HUDEP-2 (cell line): ENCODE results near the gene PAX9.

ENCODE experiments used
- DNase-seq, 76 experiments: peaks; one replicate each; lab custom pipeline; 2025; ENCODE audit not compliant: unreplicated experiment in 76 of 76; lab: John Stamatoyannopoulos, UW

PAX9 gene

DNA sequence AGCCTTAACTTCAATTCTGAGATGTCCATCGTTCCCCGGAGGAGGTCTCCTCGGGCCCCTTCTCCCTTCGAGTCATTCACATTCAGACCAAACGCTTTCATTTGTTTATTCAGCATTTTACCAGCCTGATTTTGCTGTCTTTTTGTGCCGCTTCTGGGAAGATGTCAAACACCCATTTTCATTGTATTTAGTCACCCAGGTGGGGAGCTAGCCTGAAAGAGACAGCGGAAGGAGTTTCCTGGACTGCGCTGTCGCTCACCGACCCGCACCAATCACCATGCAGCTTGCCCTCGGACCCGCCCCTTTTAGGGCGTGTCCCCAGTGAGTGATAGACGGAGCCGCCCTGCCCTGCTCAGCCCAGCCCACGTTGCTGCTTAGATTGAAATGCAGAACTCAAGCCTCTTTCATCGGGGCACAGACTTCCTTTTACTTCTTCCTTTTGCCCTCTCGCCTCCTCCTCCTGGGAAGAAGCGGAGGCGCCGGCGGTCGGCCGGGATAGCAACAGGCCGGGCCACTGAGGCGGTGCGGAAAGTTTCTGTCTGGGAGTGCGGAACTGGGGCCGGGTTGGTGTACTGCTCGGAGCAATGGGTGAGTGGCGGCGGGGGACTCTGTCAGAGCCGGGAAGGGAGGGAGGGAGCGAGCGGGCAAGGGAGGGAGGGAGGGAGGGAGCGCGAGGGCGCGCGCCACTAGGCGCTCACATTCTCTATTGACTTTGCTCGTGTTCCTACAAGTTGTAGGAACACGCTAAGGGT, at the start of gene PAX9:
TSS of gene PAX9 (plus strand) at position 355 of the 752 bp plus-strand sequence. CDS start at position 585, 230 bp downstream.
- peak in 74 of 76 experiments; percentile 42 to 93 (median 85) for DNase-seq

DNA sequence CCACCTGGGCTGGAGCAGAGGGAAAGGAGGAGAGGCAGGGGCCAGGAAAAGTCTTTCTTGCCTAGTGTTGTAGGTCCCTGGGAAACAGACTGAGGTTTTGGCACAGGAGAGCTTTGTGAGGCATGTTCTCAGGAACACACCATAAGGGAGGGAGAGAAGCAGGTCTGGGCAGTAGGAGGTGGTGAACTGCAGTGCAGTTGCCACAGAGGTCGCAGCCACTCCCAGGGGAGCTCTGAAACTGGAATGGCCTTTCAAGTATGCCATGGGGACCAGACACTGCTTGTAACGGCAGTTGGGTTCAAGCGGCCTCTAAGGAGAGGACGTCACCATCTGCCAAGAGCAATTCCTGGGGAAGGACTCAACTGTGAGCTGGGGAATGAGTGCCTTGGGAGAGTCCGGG, 43.8 kb upstream of the PAX9 start:
- no peak for DNase-seq

DNA sequence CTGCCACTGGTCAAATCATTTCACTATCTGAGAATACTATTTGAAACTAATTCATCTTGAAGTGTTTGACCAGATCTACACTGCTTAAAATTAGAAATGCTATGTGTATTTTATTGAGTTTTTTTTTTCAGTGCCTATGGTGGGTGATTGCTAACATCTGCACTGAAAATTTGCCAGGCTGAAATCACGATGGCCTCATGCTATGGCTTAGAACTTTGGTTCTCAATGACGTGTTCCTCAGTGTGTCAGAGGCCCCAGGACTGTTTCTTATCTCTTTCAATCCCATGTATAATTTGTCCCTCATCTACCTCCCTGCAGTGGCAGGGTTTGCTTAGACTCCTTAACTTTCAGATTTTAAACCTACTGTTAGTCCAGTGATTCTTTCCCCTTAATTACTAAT, 43.0 kb upstream of the PAX9 start:
- DNase-seq, result no peak

DNA sequence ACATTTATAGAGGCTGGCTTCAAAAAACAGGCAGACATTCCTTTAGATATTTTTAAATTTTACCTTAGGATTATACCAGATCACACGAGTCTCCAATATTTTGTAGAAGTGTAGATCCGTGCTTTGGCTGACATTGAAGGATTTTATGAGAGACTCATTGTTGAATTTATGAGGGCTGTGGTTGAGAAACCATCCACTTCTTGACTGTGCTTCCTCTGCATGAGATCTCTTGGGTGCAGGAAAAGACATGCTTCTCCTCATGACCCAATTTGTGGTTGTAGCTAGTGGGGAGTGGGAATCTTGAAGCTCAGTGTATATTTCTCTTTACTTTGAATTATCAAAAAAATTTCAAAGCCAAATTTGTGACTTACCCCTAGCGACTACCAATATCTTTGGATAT, 42.5 kb upstream of the PAX9 start:
- no peak for DNase-seq

DNA sequence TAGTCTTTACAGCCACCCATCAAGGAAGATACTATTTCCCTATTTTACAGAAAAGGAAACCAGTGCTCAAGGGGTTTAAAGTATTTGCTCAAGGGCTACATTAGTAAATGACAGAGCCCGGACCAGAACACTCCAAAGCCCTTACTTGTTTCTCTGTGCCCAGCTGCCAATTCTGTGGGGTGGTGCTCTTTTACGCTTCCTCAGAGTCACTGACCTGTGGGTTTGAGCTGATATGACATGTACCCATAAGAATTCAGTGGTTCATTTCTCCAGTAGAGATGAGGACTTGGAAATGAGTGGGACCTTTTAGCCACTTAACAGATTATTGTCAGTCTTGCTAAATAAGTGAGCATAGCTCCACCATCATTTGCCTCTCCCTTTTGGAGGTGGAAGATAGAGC, 41.8 kb upstream of the PAX9 start:
- no peak for DNase-seq

DNA sequence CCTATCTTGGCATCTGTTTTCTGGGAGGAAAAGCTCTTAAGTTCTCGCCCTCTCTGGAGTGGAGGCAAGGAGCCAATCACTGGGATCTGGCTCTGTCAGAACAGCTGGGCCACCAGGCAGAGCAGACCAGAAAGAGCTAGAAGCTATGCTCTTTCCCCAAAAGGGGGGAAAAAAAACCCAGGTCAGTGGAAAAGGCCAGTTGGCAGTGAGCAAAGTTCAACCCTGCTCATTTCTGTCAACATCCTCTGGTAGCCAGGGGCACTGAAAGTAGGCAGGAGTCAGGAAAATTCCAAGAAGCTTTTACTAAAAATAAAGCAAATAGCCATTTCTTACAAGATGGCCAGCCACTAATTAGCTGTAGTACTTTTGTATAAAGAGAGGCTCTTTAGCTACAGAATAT, 36.6 kb upstream of the PAX9 start:
- DNase-seq, result no peak

DNA sequence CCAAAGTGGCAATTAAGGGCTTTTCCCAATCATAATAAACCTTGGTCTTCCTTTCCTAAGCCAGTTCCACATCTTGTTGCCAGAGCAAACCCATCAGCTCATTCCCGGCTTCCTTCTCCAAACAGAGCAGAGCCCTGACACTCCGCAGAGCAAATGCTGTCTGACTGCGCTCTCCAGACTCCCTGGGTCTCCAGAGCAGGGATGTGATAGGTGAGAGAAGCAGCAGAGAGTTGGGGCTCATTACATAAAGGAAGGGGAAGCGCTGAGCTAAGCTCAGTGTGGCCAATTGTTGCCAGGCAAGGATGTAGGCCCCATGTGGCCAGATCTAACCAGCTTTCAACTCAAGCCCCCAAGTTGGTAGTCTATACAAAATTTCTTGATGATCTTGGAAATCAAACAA, 36.2 kb upstream of the PAX9 start:
- no peak for DNase-seq

DNA sequence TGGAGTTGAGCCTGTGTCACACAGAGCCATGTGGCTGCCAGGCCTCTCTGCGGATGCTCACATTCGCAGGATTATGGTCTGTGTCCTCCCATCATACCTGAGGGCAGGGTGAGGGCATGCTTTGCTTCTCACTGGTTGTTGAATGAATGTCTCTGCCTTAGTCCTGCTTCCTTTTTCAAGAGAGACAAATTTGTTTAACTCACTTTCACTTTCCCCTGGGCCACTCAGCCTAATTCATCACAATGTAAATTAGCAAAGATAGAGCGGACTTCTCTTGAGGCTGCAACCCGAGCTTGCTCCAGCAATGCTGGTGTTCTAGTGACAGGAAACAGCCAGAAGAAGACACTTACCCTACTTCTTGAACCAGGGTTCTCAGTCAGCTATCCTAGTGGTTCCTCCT, 35.5 kb upstream of the PAX9 start:
- DNase-seq, result no peak

DNA sequence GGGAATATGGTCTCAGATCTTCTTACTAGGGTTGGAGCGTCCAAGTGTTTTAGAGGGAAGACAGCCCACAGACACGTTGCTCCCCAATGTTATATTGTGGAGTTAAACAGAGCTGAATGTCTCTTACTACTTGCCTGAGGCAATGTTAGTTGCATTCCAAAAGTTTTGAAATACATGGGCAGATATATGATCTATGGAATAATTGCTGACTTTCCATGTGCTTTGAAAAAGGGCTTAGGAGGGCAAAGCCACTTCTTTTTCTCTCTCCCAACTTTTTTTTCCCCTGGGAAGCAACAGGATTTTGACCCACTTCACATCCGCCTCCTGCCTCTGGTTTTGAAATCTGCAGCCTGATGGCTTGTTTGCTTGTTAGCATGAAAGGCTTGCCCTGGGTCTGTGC, 33.7 kb upstream of the PAX9 start:
- DNase-seq, result no peak

DNA sequence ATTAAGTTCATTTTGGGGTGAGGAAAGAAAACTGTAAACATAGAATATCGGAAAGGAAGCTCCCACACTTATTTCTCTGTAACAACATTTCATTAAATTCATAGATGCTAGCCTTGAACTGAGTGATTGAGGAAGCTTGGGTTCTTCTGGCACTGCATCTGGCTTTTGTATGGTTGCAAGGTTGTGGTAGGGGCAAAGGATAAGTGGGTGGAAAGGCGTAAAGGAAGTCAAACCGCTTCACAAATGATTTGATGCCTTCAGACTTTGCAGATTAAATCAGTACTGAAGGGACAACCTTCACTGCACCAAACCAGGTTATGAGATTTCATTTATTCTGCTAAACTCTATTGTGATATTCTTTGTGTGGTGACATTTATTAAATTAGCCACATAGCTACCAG, 28.1 kb upstream of the PAX9 start:
- no peak for DNase-seq

DNA sequence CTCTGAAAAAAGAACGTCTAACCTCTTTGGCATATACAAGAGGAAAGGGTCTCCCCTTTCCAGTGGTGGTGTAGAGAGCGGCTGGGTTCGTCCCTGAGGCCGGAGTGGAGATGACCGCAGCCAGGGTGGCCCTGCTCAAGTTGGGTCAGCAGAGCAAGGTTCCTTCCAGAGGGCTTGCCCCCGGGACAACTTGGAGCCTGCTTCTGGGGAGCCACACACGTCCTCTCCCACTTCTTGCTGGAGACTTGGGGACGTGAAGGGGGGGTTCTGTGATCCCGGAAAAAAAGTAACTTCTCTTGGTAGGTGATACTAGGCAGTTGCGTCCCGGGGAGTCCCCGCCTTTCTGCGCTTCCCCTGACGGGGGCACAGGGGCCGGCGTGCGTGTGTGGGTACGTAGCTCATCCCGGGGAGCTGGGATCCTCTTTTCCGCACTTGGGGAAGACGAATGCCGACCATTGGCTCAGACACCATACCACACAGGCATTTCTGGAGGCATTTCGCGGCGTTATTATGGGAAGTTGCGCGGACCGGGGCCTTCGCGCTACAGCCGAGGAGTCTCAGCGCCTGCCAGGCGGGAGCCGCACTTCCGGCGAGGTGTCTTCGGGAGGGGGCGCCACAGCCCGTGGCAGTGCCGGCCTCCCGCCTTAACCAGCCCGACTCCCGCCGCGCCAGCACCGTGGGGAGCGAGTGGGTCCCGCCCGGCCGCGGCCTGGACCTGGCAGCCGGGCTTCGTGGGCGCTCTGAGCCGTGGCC, 14.8 kb upstream of the PAX9 start:
- peak in 36 of 76 experiments; percentile 11 to 60 (median 34) for DNase-seq

DNA sequence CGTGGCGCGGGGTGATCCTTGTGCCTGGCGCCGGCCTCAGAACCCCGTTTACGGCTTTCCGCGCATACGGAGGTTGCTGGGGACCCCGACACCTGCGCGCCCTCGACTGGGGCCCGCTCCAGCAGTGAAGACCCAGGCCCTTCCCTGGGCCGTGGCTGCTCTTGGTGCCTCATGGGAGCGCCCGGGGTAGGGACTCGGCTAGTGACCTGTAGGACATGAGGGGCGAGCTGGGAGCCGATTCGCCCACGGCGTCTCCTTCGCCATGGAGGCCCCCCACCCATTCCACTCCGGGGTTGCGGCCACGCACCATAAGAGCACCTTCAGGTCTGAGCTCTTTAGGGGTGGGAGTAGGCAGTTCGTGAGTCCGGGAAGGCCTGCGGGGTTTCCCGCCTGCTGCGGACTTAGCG, 14.2 kb upstream of the PAX9 start:
- no peak for DNase-seq

DNA sequence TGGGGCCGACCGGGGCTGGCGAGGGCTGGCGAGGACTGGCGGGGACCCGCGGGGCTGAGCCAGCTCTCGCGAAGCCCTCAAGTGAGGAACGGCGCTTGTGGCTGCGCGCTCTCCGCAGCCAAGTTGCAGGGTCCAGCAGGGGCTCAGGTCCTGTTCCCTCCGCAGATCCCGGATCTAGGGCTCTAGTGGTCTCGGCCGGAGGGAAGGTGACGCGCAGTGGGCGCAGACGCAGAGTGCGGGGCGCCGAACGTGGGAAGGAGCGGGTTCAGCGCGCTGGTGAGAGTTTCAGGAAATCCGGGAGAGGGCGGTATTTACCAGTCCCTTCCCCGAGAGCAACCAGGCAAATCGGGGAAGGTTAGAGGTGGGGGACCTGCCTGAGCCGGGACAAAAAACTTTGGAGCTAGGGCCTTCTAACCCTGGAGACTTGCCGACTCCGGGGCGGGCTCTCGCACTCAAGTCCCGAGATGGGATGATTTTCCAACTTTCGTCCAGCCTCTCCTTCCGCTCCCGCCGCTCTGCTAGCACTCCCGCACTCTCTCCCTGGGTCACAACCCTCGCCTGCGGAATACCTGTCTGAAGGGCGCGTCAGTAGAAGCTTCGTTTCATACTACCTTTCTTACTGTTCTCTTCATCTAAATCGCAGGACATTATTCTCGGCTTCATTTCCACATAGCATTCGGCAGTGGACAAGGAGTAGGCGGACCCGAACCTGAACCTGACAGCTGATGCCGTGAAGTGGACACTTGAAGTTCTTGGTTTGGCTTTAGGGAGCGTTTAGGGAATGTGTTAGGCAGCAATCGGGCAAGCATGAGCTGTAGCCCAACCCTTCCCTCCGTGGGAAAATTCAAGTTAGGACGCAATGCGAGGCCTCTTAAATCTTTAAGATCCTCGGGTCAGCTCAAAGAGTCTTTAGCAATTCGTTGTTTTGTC, 13.6 kb upstream of the PAX9 start:
- DNase-seq, result peak in 47 of 76 experiments; percentile 7 to 60 (median 33)

DNA sequence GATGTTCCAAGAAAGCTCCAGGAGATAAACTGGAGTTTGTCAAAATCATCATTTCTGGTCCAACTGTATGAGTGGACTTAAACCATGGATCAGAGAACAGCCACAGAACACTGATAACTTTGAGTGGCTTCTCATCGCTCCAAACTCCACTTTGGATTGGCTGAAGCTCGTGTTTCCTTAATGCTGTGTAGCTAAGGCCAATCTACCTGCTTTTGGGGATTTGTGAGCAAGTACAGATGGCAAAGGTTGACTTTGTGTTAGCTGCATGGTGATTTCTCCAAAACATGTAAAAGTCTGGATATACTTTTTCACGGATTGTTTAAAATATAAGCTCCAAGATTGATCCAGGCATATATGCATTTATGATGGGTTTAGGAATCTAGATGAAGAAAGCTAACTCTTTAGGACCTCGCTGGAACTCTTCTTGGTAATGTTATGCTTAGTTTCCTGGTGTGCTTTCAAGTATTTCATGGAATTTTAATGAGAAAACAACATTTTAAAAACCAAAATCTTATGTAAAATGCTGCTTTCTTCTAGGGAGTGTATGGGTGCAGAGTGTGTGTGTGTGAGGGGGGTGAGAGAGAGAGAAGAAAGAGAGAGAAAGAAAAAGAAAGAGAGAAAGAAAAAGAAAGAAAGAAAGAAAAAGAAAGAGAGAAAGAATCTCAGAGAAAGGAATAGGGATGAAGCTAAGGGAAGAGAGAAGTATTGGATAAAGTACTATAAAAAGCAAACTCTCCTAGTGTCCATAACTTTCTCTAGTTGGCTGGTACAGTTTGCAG, 11.6 kb upstream of the PAX9 start:
- no peak for DNase-seq

DNA sequence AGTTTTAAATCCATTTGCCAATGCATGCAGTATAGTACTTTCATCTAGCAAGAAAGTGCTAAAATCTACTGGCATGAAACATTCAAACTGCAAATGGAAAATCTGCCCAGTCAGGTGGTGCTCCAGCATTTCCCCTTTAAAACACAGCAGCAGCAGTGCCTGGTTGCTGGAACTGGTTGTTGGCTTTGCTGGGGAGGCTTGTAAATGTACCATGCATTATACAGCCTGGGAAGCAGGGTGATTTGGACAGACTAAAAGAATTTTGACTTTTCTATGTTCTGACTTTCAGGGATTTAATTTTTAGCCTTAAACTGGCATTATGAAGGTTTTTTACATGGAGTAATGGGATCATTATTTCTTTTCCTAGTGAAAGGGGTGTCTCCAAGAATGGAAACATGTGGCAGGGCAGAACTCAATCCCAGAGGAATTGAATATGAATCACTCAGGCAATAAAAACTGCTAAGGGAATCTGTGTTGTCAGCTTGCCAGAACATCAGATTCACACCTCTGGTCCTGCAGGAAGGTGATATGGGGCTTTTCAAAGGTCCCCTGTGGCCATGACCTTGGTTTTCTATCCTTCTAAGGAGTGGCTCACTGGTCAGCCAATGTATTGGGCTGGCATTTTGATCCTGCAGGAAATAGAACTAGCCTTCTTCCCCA, 9.0 kb upstream of the PAX9 start:
- no peak for DNase-seq

DNA sequence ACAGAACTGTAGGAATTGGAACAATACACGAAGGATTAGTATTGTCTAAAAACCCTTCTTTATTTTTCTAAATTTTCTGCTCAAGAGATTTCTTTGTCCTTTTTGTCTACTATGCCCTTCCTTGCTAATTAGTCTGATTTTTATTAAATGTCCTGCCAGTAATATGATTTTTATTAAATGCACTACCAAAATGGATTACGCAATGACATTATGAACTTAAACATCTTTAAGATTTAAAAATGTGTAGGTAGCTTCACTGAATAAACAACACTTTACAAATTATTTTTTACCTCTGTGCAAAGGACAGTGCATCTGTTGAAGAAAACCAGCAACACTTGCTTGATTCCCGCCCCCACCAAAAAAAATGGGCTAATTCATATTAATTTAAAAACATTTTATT, 8.2 kb upstream of the PAX9 start:
- no peak for DNase-seq

DNA sequence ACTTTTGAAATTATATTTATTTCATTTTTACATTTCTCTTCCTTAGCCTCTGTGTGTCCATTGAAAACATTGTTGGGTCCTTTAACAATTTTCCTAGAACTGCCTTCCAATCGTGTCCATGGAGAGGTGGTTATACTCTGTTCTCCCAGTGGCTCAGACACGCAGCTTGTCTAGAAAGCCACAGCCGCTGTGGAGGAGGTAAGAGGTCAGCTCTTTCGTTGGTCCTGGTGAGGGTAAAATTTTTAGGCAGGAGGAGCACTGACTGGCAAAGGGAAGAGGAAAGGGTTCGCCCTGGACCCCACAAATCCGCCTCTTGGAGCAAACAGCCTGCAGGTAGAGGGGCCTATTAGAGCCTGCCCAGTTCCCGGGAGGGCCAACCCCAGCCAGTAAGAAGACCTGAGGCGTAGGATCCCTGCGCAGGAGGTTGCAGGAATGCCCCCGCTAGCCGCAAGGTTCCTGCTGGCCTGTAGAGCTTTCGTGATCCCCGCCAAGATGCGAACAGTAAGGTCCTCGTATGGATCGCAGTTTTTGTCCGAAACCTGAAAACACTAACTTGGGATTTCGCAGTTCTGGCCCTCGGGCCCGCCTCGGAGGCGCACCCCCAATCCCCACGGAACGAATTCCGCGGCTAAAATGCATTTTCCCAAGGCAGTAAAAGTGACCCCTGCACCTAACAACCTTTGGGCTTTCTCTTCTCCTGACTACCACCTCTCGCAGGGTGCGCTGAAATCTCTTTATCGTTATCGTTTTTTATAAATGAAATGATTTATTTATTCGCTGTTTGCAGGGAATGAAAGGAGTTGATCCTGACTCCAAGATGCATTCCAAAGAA, 7.5 kb upstream of the PAX9 start:
- no peak for DNase-seq

DNA sequence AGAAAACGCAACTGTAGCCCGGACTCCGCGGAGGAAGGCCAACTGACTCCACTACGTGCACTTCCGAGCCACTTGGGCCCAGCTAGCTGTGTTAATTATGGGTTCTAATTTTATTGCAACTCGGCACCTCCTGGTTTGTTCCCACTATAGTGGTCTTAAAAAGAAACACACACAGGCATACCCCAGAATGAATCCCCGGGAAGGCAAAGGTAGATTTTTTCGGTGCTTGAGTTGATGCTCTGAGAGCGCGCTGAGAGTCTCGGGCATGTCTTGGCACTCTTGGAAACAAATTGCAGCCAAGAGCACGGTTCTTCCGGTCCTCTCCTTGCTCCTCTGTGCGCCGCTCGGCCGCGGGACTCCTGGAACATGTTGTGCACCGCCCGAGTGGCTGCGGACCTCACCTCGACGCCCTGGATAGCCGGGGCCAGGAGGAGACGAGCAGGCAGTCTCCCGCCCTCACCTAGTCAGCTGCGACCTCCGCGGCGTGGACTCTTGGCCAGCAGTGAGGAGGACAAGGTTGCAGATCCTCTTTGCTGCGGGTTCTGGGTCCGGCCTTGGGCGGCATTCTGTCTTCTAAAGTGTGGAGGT, 6.8 kb upstream of the PAX9 start:
- DNase-seq, result no peak

DNA sequence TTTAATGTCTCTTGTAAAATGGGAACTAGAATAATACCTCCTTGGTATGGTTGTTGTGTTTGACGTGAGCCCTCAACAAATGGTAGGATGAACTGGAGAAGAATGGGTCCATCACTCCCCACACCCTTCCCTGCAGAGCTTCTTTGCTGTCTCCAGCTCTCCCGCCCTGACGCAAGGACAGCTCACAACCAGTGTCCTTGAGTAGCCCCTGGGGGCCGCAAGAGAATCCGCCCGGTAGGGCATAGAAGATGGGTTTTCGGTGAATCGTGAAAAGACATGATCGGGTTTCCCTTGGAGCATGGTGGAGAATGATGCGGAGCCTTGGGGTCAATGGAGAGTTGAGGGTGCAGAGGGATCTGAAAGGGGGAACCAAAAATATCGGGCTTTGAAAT, 6.1 kb upstream of the PAX9 start:
- no peak for DNase-seq
